RWPE2 (cell line): ENCODE results near the gene PRR13.

ENCODE experiments used
- ATAC-seq: fragments of 200-7000 bp; cut with Tn5 transposase; 3 replicates; pipeline ENCODE4 v1.9.1; 2021; ENCODE audit warnings: low read depth
- DNase-seq: peaks from one replicate; pipeline ENCODE4 v3.0.0-alpha.2; 2020; ENCODE audit warnings: low spot score
- H3K27ac ChIP-seq: fragments of 450-650 bp; 2 replicates; pipeline ENCODE4 v1.5.1; 2017; ENCODE audit warnings: mild to moderate bottlenecking; ENCODE audit not compliant: poor library complexity, severe bottlenecking
- H3K27me3 ChIP-seq: fragments of 250-450 bp; sonication (Bioruptor Pico); 2 replicates; pipeline ENCODE4 v1.5.1; 2021; ENCODE audit warnings: mild to moderate bottlenecking, moderate library complexity; ENCODE audit not compliant: insufficient read depth, poor library complexity, severe bottlenecking
- H3K36me3 ChIP-seq: fragments of 250-450 bp; sonication (Bioruptor Pico); 2 replicates; pipeline ENCODE4 v1.5.1; 2020; ENCODE audit warnings: low read depth, mild to moderate bottlenecking, moderate library complexity
- H3K4me1 ChIP-seq: fragments of 250-450 bp; sonication (Bioruptor Pico); 2 replicates; pipeline ENCODE4 v1.5.1; 2021; ENCODE audit warnings: mild to moderate bottlenecking, moderate library complexity; ENCODE audit not compliant: insufficient read depth, poor library complexity, severe bottlenecking
- H3K4me3 ChIP-seq: fragments of 250-450 bp; sonication (Bioruptor Pico); 2 replicates; pipeline ENCODE4 v1.5.1; 2021; ENCODE audit warnings: mild to moderate bottlenecking, moderate library complexity; ENCODE audit not compliant: severe bottlenecking
- H3K9me3 ChIP-seq: fragments of 250-450 bp; sonication (Bioruptor Pico); 2 replicates; pipeline ENCODE4 v1.5.1; 2021; ENCODE audit warnings: mild to moderate bottlenecking, moderate library complexity; ENCODE audit not compliant: severe bottlenecking
- TF ChIP-seq, protein P1 (sequence below): fragments of 450-650 bp; IDR thresholded peaks from one replicate; pipeline ENCODE4 v1.5.1; 2017; ENCODE audit warnings: mild to moderate bottlenecking, moderate library complexity; ENCODE audit not compliant: poor library complexity, severe bottlenecking

PRR13 gene

DNA sequence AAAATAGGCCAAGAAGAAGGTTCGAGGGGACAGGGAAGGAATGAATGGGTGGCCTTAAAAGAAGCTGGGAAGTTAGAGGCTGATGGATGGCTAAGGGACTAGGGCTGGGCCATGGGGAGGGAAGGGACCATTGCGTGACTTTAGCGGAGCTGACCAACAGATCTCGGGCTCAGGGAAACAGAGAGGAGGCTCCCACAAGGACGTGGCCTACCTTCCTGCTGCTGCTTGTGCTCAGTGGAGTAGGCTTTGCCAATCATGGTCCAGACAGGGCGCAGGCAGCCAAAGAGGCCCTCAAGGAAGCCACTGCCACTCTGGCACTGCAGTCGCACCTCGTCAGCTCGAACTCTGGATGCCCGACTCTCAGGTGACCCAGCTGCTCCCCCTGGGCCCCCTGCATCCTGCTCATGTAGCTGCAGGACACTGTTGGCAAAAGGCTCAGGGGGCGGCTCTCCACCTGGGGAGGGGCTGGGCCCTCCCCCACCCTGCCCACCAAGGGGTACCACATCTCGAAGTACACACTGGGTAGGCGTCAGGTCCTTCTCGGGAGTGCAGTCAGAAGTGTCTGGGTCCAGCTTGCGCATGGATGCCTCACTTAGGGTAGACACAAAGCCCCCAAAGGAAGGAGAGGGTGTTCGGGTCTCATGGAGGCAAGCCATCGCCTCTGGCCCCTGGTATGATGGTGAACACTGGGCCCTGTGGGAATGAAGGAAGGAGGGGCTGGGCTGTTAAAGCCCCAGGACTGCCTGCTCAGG lies 45.4 kb downstream of the PRR13 start:
- DNase-seq (no peak), ATAC-seq (no peak)
- Histone ChIP-seq H3K9me3 (no peaks in the 10 kb centered on the region), H3K36me3 (peaks cover 50% of the 10 kb centered on the region), H3K4me1 (no peaks in the 10 kb centered on the region), H3K27me3 (no peaks in the 10 kb centered on the region), H3K27ac (no peak overlapping the region), H3K4me3 (no peak overlapping the region)
- TF ChIP-seq, protein P1, sequence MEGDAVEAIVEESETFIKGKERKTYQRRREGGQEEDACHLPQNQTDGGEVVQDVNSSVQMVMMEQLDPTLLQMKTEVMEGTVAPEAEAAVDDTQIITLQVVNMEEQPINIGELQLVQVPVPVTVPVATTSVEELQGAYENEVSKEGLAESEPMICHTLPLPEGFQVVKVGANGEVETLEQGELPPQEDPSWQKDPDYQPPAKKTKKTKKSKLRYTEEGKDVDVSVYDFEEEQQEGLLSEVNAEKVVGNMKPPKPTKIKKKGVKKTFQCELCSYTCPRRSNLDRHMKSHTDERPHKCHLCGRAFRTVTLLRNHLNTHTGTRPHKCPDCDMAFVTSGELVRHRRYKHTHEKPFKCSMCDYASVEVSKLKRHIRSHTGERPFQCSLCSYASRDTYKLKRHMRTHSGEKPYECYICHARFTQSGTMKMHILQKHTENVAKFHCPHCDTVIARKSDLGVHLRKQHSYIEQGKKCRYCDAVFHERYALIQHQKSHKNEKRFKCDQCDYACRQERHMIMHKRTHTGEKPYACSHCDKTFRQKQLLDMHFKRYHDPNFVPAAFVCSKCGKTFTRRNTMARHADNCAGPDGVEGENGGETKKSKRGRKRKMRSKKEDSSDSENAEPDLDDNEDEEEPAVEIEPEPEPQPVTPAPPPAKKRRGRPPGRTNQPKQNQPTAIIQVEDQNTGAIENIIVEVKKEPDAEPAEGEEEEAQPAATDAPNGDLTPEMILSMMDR = no peak

DNA sequence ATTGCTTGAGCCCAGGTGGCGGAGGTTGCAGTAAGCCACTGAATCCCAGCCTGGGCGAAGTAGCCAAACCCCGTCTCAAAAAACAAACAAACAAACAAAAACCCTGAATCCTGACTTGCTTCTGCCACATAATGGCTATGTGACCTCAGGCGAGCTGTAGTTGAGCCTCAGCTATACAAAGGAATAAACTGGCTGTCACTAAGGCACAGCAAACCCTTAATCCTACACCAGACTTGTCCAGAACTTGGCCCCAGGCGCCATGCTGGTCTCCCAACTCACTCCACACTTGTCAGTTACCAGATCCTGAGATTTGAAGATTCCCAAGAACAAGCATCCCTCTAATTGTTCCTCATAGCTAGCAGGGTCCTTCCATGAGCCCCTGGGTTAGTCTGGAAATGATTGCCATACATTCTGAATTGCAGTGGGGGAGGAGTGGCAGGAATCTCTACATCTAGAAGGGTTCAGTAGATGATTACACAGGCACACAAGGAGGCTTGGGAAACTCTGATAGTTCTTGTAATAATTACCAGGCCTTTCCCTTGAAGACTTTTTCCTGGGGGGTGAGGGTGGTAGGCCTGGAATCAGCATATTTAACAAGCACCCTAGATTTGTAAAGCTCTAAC lies 47.8 kb downstream of the PRR13 start:
- H3K9me3 ChIP-seq = no peaks in the 10 kb centered on the region

DNA sequence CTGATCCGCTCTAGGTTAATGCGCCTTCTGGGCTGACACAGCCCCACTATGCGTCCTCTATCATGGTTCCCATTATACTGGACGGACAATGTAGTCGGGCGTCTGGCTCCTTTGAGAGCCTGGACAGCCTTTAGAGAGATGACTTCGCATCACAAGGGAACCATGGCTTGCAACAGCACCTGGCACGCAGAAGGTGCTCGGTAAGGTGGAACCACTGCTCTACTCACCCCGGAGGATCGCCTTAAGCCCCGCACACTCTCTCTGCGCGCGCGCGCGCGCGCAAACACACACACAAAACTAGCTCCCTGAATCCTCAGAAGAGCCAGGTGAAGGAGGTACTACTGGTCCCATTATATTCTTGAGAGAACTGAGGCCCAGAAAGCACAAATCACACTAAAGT lies 50.7 kb downstream of the PRR13 start:
- Histone ChIP-seq H3K4me3 (no peak overlapping the region), H3K27me3 (no peaks in the 10 kb centered on the region), H3K9me3 (no peaks in the 10 kb centered on the region), H3K4me1 (peaks cover 4% of the 10 kb centered on the region), H3K27ac (peak overlapping the region; percentile 51), H3K36me3 (peaks cover 6% of the 10 kb centered on the region; the same call in 1 of the 2 replicates)
- DNase-seq (no peak), ATAC-seq (no peak)
- TF ChIP-seq, protein P1 = no peak

More for the DNA sequence above, 47.8 kb downstream of the PRR13 start:
- Histone ChIP-seq H3K4me3 (no peak overlapping the region), H3K4me1 (peaks cover 4% of the 10 kb centered on the region), H3K27ac (no peak overlapping the region), H3K27me3 (no peaks in the 10 kb centered on the region), H3K36me3 (peaks cover 28% of the 10 kb centered on the region)
- DNase-seq (no peak), ATAC-seq (no peak)
- TF ChIP-seq, protein P1 = no peak

- Histone ChIP-seq H3K4me1 (peaks cover 4% of the 10 kb centered on the region), H3K27me3 (no peaks in the 10 kb centered on the region), H3K9me3 (no peaks in the 10 kb centered on the region), H3K27ac (peak overlapping the region; percentile 51), H3K4me3 (peak overlapping the region; percentile 45), H3K36me3 (peaks cover 3% of the 10 kb centered on the region; the same call in 1 of the 2 replicates)
- ATAC-seq (peak; percentile 81), DNase-seq (peak; percentile 89)
- TF ChIP-seq, protein P1 = peak; percentile 49
Observed at GRCh38 chr12:53492830-53493609, 51.5 kb downstream of the PRR13 start.
